BE2C (cell line): ENCODE results near the gene SPIN4.

Source experiments
- DNase-seq: peaks from one replicate; pipeline ENCODE4 v3.0.0-alpha.2; 2020
- H3K27me3 ChIP-seq: fragments of 250-450 bp; sonication (Bioruptor Pico); 2 replicates; pipeline ENCODE4 v1.5.1; 2020; ENCODE audit warnings: mild to moderate bottlenecking
- H3K36me3 ChIP-seq: fragments of 250-450 bp; sonication (Bioruptor Pico); 2 replicates; pipeline ENCODE4 v1.5.1; 2020; ENCODE audit warnings: mild to moderate bottlenecking
- H3K4me1 ChIP-seq: fragments of 250-450 bp; sonication (Bioruptor Pico); 2 replicates; pipeline ENCODE4 v1.5.1; 2020
- H3K4me3 ChIP-seq: 2 replicates; pipeline ENCODE4 v1.5.1; 2011; ENCODE audit warnings: low read depth, low read length
- H3K9me3 ChIP-seq: fragments of 250-450 bp; sonication (Bioruptor Pico); 2 replicates; pipeline ENCODE4 v1.5.1; 2020
- CTCF ChIP-seq: IDR thresholded peaks from 2 replicates; pipeline ENCODE4 v1.5.1; 2012; ENCODE audit warnings: mild to moderate bottlenecking, low read depth, low read length

SPIN4 gene

DNA sequence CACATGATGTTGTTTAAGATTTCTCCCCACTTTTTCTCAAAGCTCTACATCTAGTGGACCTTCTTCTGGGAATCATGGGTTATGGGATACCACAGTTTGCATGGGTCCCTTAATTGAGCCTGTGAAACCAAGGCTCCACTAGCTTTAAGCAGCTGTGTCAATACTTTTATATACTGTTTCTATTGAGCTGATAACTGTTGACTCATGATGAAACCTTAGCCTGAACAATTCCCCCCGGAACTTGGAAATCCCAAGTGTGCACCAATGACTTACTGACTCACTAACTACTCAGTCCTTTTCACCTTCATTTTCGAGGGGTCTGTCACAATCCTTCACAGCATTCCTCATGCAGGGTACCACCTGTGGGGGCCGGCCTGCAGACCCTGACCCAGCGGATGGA, 12.7 kb upstream of the SPIN4 start:
- H3K27me3 ChIP-seq: no peaks in the 10 kb centered on the region
- DNase-seq: no peak
- H3K9me3 ChIP-seq: no peaks in the 10 kb centered on the region
- no peaks in the 10 kb centered on the region for H3K36me3 ChIP-seq
- no peak overlapping the region for H3K4me3 ChIP-seq
- H3K4me1 ChIP-seq: no peaks in the 10 kb centered on the region
- no peak for TF ChIP-seq CTCF

- Histone ChIP-seq H3K36me3 (no peaks in the 10 kb centered on the region), H3K27me3 (no peaks in the 10 kb centered on the region), H3K4me3 (no peak overlapping the region), H3K4me1 (no peaks in the 10 kb centered on the region), H3K9me3 (no peaks in the 10 kb centered on the region)
- TF ChIP-seq CTCF: no peak
- DNase-seq: no peak
Observed at GRCh38 chrX:63361494-63361893, 10.4 kb upstream of the SPIN4 start.

DNA sequence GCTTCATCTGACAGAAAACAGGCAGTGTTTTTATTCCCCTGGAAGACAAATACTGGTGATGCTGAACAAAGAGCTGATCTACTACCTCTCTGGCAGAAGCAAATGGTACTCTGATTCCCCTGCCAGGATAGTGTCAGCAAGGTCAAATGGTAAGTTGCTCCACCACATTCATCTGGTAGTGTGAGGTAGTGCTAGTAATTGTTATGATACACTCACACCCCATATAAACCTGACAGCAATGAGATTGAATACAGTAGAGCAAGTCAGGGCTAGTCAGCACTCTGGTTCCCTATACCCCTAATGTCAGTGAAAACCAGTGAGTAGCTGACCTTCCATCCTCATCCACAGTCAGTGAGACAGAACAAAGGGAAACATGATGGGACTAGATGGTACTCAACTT, 3.4 kb upstream of the SPIN4 start:
- TF ChIP-seq CTCF: no peak
- Histone ChIP-seq H3K4me3 (no peak overlapping the region), H3K27me3 (no peaks in the 10 kb centered on the region)

DNA sequence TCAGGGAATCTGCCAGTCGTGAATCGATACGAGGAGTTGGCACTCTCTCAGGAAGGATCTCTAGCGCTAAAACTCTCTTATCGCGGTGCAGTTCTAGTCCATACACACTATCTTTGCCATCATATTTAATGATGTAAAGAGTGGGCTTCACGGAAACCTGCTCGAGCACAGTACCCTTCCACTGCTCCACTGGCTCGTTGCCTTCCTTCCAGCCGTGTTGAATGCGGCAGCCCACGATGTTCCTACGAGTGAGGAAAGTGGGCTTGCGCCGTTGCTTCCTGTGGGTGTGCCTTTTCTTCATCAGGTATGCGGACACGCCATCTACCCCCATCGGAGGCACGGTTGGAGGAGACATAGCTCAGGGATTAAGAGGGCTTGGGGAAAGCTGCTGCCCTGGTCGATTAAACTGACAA, 661 bp downstream of the SPIN4 start:
- Histone ChIP-seq H3K36me3 (no peaks in the 10 kb centered on the region), H3K4me1 (no peaks in the 10 kb centered on the region), H3K27me3 (no peaks in the 10 kb centered on the region), H3K9me3 (no peaks in the 10 kb centered on the region), H3K4me3 (peak overlapping the region; percentile 81)
- DNase-seq: peak; percentile 21
- no peak for TF ChIP-seq CTCF

More for the DNA sequence above, 3.4 kb upstream of the SPIN4 start:
- H3K9me3 ChIP-seq: no peaks in the 10 kb centered on the region
- H3K4me1 ChIP-seq: no peaks in the 10 kb centered on the region
- no peak for DNase-seq
- no peaks in the 10 kb centered on the region for H3K36me3 ChIP-seq

- H3K4me3 ChIP-seq: peak overlapping the region; percentile 81
Observed at GRCh38 chrX:63349307-63349706, 1.8 kb downstream of the SPIN4 start.

DNA sequence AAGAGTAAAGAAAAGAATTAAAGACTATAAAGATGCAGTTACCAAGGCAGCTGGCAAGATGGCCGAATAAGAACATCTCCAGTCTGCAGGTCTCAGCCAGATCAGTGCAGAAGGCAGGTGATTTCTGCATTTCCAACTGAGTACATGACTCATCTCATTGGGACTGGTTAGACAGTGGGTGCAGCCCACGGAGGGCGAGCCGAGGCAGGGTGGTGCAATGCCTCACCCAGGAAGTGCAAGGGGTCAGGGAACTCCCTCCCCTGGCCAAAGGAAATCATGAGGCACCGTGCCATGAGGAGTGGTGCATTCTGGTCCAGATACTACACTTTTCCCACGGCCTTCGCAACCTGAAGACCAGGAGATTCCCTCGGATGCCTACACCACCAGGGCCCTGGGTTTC, 20.5 kb downstream of the SPIN4 start:
- Histone ChIP-seq H3K27me3 (no peaks in the 10 kb centered on the region), H3K36me3 (no peaks in the 10 kb centered on the region), H3K9me3 (no peaks in the 10 kb centered on the region), H3K4me1 (no peaks in the 10 kb centered on the region), H3K4me3 (no peak overlapping the region)
- no peak for TF ChIP-seq CTCF
- DNase-seq: no peak

More at GRCh38 chrX:63349307-63349706, 1.8 kb downstream of the SPIN4 start:
- no peaks in the 10 kb centered on the region for H3K27me3 ChIP-seq
- TF ChIP-seq CTCF: no peak
- no peaks in the 10 kb centered on the region for H3K9me3 ChIP-seq
- H3K36me3 ChIP-seq: no peaks in the 10 kb centered on the region
- no peak for DNase-seq
- H3K4me1 ChIP-seq: no peaks in the 10 kb centered on the region
